GM15510 (cell line): Measurements from ENCODE around the gene PHF19.

Source experiments
- POLR2A ChIP-seq: IDR thresholded peaks from 3 replicates; pipeline ENCODE4 v1.6.1; 2011; ENCODE audit warnings: borderline replicate concordance; ENCODE audit not compliant: insufficient read length; ENCODE audit errors: extremely low read depth

PHF19 gene

DNA sequence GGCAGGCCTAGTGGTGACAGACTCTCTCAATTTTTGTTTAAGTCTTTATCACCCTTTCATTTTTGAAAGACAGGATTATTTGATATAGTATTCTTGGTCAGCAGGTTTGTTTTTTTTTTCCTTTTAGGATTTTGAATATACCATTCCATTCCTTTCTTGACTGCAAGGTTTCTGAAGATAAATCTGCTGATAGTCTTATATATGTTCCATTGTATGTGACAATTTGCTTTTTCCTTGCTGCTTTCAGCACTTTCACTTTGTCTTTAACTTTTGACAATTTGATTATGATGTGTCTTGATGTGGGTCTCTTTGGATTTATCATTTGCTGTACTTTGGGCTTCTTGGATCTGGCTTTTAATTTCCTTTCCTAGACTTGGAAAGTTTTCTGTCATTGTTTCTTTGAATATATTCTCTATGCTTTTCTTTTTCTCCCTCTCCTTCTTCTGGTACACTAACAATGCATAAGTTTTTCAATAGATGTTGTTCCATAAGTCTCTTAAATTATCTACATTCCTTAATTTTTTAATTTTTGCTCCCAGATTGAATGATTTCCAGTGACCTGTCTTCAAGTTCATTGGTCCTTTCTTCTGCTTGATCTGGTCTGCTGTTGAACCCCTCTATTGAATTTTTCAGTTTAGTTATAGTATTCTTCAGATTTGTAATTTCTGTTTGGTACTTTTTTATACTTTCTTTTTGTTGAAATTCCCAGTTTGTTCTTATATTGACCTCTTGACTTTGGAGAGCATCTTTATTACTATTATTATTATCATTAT, 69.2 kb downstream of the PHF19 start:
- TF ChIP-seq POLR2A, result no peak
